GM19468 (cell line): ENCODE measurements around the gene RPS28.
"Not testable (repeated sequence)": the region's sequence is repeated elsewhere in the genome, so short reads cannot be mapped to it uniquely, and the experiment has no call there.

Experiments used
- ATAC-seq: cut with Tn5 transposase; IDR thresholded peaks from one replicate; pipeline ENCODE4 v1.9.1; 2021; ENCODE audit warnings: mild to moderate bottlenecking, moderate library complexity, moderate number of reproducible peaks; ENCODE audit not compliant: unreplicated experiment; ENCODE audit errors: extremely low read depth

RPS28 gene

GRCh38 chr19:8321067-8321985, at the start of gene RPS28, which contains the start of gene NDUFA7:
RPS28 (plus strand) TSS chr19:8321496; CDS start chr19:8321531, 35 bp downstream.
NDUFA7 (minus strand) TSS chr19:8321375; CDS start chr19:8321358, 17 bp downstream.
- peak; percentile 53 for ATAC-seq

GRCh38 chr19:8276508-8276907, 44.8 kb upstream of the RPS28 start:
- ATAC-seq = not testable (repeated sequence)

- ATAC-seq = not testable (repeated sequence)
These were observed 30.0 kb upstream of the RPS28 start for GRCh38 chr19:8291337-8291736.

- ATAC-seq = no peak
These were observed 19.0 kb upstream of the RPS28 start for GRCh38 chr19:8302357-8302691.

- ATAC-seq = no peak
These were observed 18.6 kb upstream of the RPS28 start for GRCh38 chr19:8302734-8303133.

GRCh38 chr19:8304841-8305621, 16.3 kb upstream of the RPS28 start:
- no peak for ATAC-seq

- no peak for ATAC-seq
These were observed 15.5 kb upstream of the RPS28 start for GRCh38 chr19:8305798-8306197.

GRCh38 chr19:8306235-8307054, 14.9 kb upstream of the RPS28 start:
- ATAC-seq = no peak

- ATAC-seq = no peak
These were observed 13.8 kb upstream of the RPS28 start for GRCh38 chr19:8307400-8307964.

- peak; percentile 61 for ATAC-seq
These were observed 13.1 kb upstream of the RPS28 start, which contains the start of gene CD320 for GRCh38 chr19:8307965-8308866. CD320 (minus strand) TSS chr19:8308358; CDS start chr19:8308290, 68 bp downstream.

GRCh38 chr19:8308891-8309291, 12.4 kb upstream of the RPS28 start:
- ATAC-seq = no peak

- no peak for ATAC-seq
These were observed 10.8 kb upstream of the RPS28 start for GRCh38 chr19:8310342-8311055.

GRCh38 chr19:8311461-8312260, 9.6 kb upstream of the RPS28 start:
- ATAC-seq = no peak

- ATAC-seq = not testable (repeated sequence)
These were observed 6.2 kb upstream of the RPS28 start for GRCh38 chr19:8314981-8315640.

GRCh38 chr19:8316351-8317125, 4.8 kb upstream of the RPS28 start:
- ATAC-seq = no peak

- ATAC-seq = not testable (repeated sequence)
These were observed 2.5 kb upstream of the RPS28 start for GRCh38 chr19:8318835-8319234.
